Calu3 (cell line): ENCODE data around the gene CBFA2T3. TPM values are rescaled to one million over a fixed set of nuclear protein-coding genes. Genes with fewer than 3 reads are reported as not detected.

Experiments
- BruUV-seq: library from RNA; stranded (reverse); fragments of 400-500 nt; replicated peaks from 2 replicates; lab custom pipeline; 2021; lab: Mats Ljungman, UMichigan
- CTCF ChIA-PET: fragments of 300-600 bp; sonication (Branson Sonifier 250); formaldehyde crosslinking; loops from one replicate; lab custom pipeline; 2022; ENCODE audit warnings: antibody characterized with exemption; lab: Charles Lee
- DNase-seq: peaks from one replicate; pipeline ENCODE4 v3.0.0; 2022
- H3K27ac Mint-ChIP-seq: one replicate; pipeline ENCODE4 v1.8.0; 2022; ENCODE audit warnings: mixed read lengths; ENCODE audit not compliant: unreplicated experiment
- H3K27me3 Mint-ChIP-seq: one replicate; pipeline ENCODE4 v1.8.0; 2022; ENCODE audit warnings: mixed read lengths; ENCODE audit not compliant: unreplicated experiment
- H3K36me3 Mint-ChIP-seq: one replicate; pipeline ENCODE4 v1.8.0; 2022; ENCODE audit warnings: mild to moderate bottlenecking, moderate library complexity, mixed read lengths; ENCODE audit not compliant: insufficient read depth, unreplicated experiment
- H3K4me1 Mint-ChIP-seq: one replicate; pipeline ENCODE4 v1.8.0; 2022; ENCODE audit warnings: mild to moderate bottlenecking, low read depth, mixed read lengths; ENCODE audit not compliant: unreplicated experiment
- H3K4me3 Mint-ChIP-seq: one replicate; pipeline ENCODE4 v1.8.0; 2022; ENCODE audit warnings: mild to moderate bottlenecking, low read depth, moderate library complexity, mixed read lengths; ENCODE audit not compliant: unreplicated experiment
- H3K9me3 Mint-ChIP-seq: one replicate; pipeline ENCODE4 v1.8.0; 2022; ENCODE audit warnings: low read depth, mixed read lengths; ENCODE audit not compliant: unreplicated experiment
- intact Hi-C: fragments of 100-400 bp; cut with micrococcal nuclease; formaldehyde crosslinking; loops from one replicate; pipeline ENCODE4 v1.10.0; 2022; ENCODE audit not compliant: unreplicated experiment
- total RNA-seq: library from RNA; stranded (reverse); gene quantifications from 2 replicates; pipeline ENCODE4 v1.2.3, GENCODE V29; 2022
- TF ChIP-seq, protein P1 (sequence below): fragments of 200-600 bp; IDR thresholded peaks from one replicate; pipeline ENCODE4 v1.8.0; 2022; ENCODE audit warnings: antibody characterized with exemption; ENCODE audit not compliant: unreplicated experiment

The CBFA2T3 gene
- total RNA-seq, 1 experiment from 2014 or later, result not detected

DNA sequence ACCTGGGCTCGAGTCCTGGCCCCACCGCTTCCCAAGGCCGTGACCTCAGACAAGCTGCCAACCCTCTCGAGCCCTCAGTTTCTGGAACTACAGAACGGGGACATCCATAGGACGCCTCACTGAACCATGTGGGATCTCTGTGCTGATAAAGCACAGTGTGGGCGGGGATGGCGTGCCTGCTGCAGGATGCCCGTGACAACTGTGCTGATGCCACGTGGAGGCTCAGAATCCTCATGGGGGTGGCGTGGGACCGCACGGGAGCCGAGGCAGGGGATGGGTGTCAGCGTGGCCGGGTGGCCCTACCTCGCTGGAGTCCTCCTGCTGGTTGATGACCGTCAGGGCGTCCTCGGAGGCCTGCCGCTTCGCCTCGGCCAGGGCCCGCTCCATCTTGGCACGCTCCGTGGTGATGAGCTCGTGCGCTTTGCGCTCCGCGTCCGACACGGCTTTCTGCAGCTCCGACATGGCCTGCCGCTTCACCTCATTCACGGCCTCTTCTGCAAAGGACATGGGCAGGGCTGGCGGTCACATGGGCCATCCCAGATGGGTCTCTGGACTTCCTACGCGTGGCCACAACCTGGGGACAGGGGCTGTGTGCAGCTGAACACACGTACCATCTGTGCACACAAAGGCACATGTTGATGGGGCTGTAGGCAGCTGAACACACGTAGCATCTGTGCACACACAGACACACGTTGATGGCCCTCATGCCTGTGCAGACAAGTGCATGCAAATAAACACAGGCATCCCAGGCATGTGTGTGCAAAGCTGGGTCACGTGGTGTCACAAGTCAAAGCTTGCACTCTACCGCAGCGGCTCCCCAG, 97.8 kb downstream of the CBFA2T3 start:
- no peak for DNase-seq
- CTCF ChIA-PET, result no interaction called here
- peaks cover 11% of the 10 kb centered on the region for H3K4me1 Mint-ChIP-seq
- no peak overlapping the region for H3K27ac Mint-ChIP-seq
- peaks cover 87% of the 10 kb centered on the region for H3K27me3 Mint-ChIP-seq
- H3K4me3 Mint-ChIP-seq, result no peak overlapping the region
- no peaks in the 10 kb centered on the region for H3K9me3 Mint-ChIP-seq
- intact Hi-C loops, result no loop called here
- TF ChIP-seq, protein P1, sequence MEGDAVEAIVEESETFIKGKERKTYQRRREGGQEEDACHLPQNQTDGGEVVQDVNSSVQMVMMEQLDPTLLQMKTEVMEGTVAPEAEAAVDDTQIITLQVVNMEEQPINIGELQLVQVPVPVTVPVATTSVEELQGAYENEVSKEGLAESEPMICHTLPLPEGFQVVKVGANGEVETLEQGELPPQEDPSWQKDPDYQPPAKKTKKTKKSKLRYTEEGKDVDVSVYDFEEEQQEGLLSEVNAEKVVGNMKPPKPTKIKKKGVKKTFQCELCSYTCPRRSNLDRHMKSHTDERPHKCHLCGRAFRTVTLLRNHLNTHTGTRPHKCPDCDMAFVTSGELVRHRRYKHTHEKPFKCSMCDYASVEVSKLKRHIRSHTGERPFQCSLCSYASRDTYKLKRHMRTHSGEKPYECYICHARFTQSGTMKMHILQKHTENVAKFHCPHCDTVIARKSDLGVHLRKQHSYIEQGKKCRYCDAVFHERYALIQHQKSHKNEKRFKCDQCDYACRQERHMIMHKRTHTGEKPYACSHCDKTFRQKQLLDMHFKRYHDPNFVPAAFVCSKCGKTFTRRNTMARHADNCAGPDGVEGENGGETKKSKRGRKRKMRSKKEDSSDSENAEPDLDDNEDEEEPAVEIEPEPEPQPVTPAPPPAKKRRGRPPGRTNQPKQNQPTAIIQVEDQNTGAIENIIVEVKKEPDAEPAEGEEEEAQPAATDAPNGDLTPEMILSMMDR, result no peak
- no TSS peak for BruUV-seq
- H3K36me3 Mint-ChIP-seq, result no peaks in the 10 kb centered on the region

DNA sequence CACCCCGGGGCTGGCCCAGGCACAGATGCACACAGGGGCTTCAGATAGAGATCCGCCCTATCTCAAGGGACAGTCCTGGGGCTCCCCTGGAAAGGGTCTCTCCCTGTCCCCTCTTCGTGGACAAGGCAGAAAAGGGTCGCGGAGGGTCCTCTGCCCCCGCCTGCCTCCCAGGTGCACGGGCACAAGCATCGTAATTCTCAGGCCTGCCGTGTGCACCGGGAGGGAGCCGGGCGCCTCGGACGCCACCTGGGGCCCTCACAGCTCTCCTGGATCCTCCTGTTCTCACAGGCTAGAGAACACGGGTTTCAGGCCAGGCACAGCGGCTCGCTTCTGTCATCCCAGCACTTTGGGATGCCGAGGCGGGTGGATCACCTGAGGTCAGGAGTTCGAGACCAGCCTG, 98.7 kb downstream of the CBFA2T3 start:
- no peak overlapping the region for H3K27ac Mint-ChIP-seq

DNA sequence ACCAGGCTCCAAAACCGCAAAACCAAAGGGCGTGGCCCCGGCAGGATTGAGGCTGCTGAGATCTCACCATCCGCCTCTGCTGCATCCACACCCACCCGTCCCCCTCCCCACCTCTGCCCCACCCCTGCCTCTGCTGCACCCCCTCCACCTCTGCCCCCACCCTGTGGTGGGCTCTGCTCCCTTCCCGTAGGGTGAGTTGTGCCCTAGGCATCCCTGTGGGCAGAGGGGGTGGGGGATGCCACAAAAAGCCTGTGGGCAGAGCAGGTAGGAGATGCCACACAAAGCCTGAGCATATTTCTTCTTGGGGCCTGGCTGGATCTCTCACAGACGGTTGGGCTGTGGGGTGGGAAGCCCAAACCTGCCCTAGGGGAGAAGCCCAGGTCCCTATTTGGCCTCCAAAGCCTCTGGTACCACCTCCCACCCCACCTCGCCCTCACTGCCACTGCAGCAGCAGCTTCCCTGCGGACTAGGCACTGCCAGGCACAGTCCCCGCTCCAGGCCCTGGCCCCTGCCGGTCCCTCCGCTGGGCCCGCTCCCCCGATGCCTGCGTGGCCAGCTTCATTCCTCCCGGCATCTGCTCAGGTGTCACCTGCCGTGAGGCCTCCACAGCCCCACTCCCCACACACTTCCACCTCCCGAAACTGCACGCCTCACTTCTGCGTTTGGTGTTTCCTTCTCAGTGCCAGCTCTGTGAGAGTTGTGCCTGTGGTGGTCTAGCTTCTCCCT, 99.3 kb downstream of the CBFA2T3 start:
- Mint-ChIP-seq H3K27me3 (peaks cover 99% of the 10 kb centered on the region), H3K27ac (no peak overlapping the region), H3K4me3 (no peak overlapping the region), H3K36me3 (no peaks in the 10 kb centered on the region), H3K4me1 (peaks cover 11% of the 10 kb centered on the region), H3K9me3 (no peaks in the 10 kb centered on the region)
- intact Hi-C loops, result no loop called here
- CTCF ChIA-PET, result no interaction called here
- DNase-seq, result no peak
- no TSS peak for BruUV-seq
- TF ChIP-seq, protein P1, result no peak

More for the DNA sequence above, 98.7 kb downstream of the CBFA2T3 start:
- BruUV-seq, result no TSS peak
- Mint-ChIP-seq H3K4me1 (peaks cover 11% of the 10 kb centered on the region), H3K4me3 (no peak overlapping the region), H3K36me3 (no peaks in the 10 kb centered on the region), H3K27me3 (peaks cover 95% of the 10 kb centered on the region), H3K9me3 (no peaks in the 10 kb centered on the region)
- CTCF ChIA-PET, result no interaction called here
- intact Hi-C loops, result no loop called here
- DNase-seq, result no peak
- TF ChIP-seq, protein P1, result no peak

DNA sequence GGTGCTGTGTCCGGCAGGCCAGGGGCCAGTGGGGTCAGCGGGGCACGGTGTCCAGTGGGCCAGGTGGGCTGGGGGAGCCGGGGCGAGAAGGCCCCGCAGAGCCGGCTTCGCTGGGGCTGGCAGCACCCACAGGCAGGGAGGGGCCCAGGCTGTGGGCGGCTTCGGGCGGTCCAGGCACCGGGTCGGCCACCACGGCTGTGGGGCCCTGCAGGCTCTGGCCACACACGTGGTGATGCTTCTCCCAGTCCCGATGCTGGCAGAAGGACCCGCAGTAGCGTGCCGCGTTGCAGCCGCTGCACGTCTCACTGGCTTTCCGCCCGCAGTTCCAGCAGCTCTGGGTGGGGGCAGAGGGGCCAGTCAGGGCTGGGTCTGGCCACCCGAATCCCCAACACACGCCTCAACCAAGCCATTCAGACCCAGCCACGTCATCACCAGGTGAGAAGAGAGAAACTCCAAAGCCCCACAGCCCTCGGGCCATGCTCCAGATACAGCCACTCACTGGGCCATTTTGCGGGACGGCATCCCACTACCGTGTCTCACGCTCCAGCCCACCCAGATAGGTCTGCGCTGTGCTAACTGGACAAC, 100.0 kb downstream of the CBFA2T3 start:
- no peak overlapping the region for H3K27ac Mint-ChIP-seq
- H3K4me1 Mint-ChIP-seq, result peaks cover 11% of the 10 kb centered on the region
- no peak for DNase-seq
- no peak overlapping the region for H3K4me3 Mint-ChIP-seq
- H3K27me3 Mint-ChIP-seq, result peaks cover 99% of the 10 kb centered on the region
- TF ChIP-seq, protein P1, result no peak
- H3K36me3 Mint-ChIP-seq, result no peaks in the 10 kb centered on the region
- BruUV-seq, result no TSS peak
- intact Hi-C loops, result no loop called here
- CTCF ChIA-PET, result interaction anchor here (0.6 kb wide), 1 partner anchor 573 kb away, joined by 3 read pairs; no protein-coding TSS in a partner anchor
- H3K9me3 Mint-ChIP-seq, result no peaks in the 10 kb centered on the region
